HepG2 (cell line): ENCODE data around the gene ZNF571. TPM values are rescaled to one million over a fixed set of nuclear protein-coding genes. Genes with fewer than 3 reads are reported as not detected.

Source experiments
- MTF1 ChIP-seq: sonication (generic); formaldehyde crosslinking; IDR thresholded peaks from 2 replicates; pipeline ENCODE4 v1.5.0; 2020; ENCODE audit warnings: missing genetic modification reagents
- RARG ChIP-seq: sonication (generic); formaldehyde crosslinking; IDR thresholded peaks from 2 replicates; pipeline ENCODE4 v1.4.0; 2020; ENCODE audit warnings: low read depth, mild to moderate bottlenecking, missing genetic modification reagents
- SMAD3 ChIP-seq: sonication (generic); formaldehyde crosslinking; IDR thresholded peaks from 2 replicates; pipeline ENCODE4 v1.4.0; 2020; ENCODE audit warnings: missing genetic modification reagents
- TBL1XR1 ChIP-seq: fragments of 150-350 bp; IDR thresholded peaks from 2 replicates; pipeline ENCODE4 v1.6.1; 2014; ENCODE audit warnings: borderline replicate concordance, low read length; ENCODE audit not compliant: partially characterized antibody
- ZBTB3 ChIP-seq: sonication (generic); formaldehyde crosslinking; IDR thresholded peaks from 2 replicates; pipeline ENCODE4 v1.4.0; 2020; ENCODE audit warnings: low read depth, mild to moderate bottlenecking, moderate library complexity, missing genetic modification reagents, borderline replicate concordance
- ZFP36 ChIP-seq: fragments of 150-350 bp; IDR thresholded peaks from 2 replicates; pipeline ENCODE4 v1.6.1; 2018; ENCODE audit warnings: borderline replicate concordance, low read length, low read depth; ENCODE audit not compliant: partially characterized antibody
- ZFP37 ChIP-seq: sonication (generic); formaldehyde crosslinking; IDR thresholded peaks from 2 replicates; pipeline ENCODE4 v1.4.0; 2020; ENCODE audit warnings: missing genetic modification reagents, borderline replicate concordance
- ZIK1 ChIP-seq: sonication (generic); formaldehyde crosslinking; IDR thresholded peaks from 2 replicates; pipeline ENCODE4 v1.5.0; 2020; ENCODE audit warnings: mild to moderate bottlenecking, low read depth, missing genetic modification reagents, borderline replicate concordance
- ZMYM3 ChIP-seq: sonication (generic); formaldehyde crosslinking; IDR thresholded peaks from 2 replicates; pipeline ENCODE4 v1.5.1; 2020; ENCODE audit warnings: mild to moderate bottlenecking, missing genetic modification reagents
- ZNF17 ChIP-seq: sonication (generic); formaldehyde crosslinking; IDR thresholded peaks from 2 replicates; pipeline ENCODE4 v1.5.0; 2020; ENCODE audit warnings: mild to moderate bottlenecking, missing genetic modification reagents
- ZNF329 ChIP-seq: sonication (generic); formaldehyde crosslinking; IDR thresholded peaks from 2 replicates; pipeline ENCODE4 v1.9.0; 2021; ENCODE audit warnings: low read depth, mild to moderate bottlenecking, missing genetic modification reagents
- ZNF350 ChIP-seq: sonication (generic); formaldehyde crosslinking; IDR thresholded peaks from 2 replicates; pipeline ENCODE4 v1.4.0; 2020; ENCODE audit warnings: mild to moderate bottlenecking, low read depth, missing genetic modification reagents, borderline replicate concordance
- ZNF501 ChIP-seq: sonication (generic); formaldehyde crosslinking; IDR thresholded peaks from 2 replicates; pipeline ENCODE4 v1.5.1; 2020; ENCODE audit warnings: mild to moderate bottlenecking, moderate library complexity, missing genetic modification reagents
- ZNF660 ChIP-seq: sonication (generic); formaldehyde crosslinking; IDR thresholded peaks from 2 replicates; pipeline ENCODE4 v1.5.1; 2020; ENCODE audit warnings: mild to moderate bottlenecking, low read depth, missing genetic modification reagents, borderline replicate concordance
- ZNF766 ChIP-seq: sonication (generic); formaldehyde crosslinking; IDR thresholded peaks from 2 replicates; pipeline ENCODE4 v1.5.0; 2020; ENCODE audit warnings: missing genetic modification reagents, borderline replicate concordance
- ZNF841 ChIP-seq: sonication (generic); formaldehyde crosslinking; IDR thresholded peaks from 2 replicates; pipeline ENCODE4 v1.8.1; 2023; ENCODE audit warnings: missing genetic modification reagents, borderline replicate concordance
- ZNF879 ChIP-seq: sonication (generic); formaldehyde crosslinking; IDR thresholded peaks from 2 replicates; pipeline ENCODE4 v1.8.1; 2023; ENCODE audit warnings: missing genetic modification reagents
- polyA plus RNA-seq, 8 experiments: library from polyadenylated mRNA; depleted of rRNA in 3 of 8; stranded (reverse) in 7 of 8; unstranded in 1 of 8; fragments of >200 nt; fragmentation: Illumina TruSeq in 4 of 8; extraction: Trizol in 4 of 8; gene quantifications; 2 replicates each; pipeline versions ENCODE4 v1.2.1 to v1.2.3, GENCODE V29; 2011 to 2016; ENCODE audit warnings: low read depth in 4 of 8, missing spikeins in 1 of 8, mixed read lengths in 1 of 8; ENCODE audit not compliant: insufficient read depth in 1 of 8
- total RNA-seq, 5 experiments: library from RNA; depleted of rRNA; stranded (reverse); fragments of >200 nt; fragmentation: Illumina TruSeq; extraction: Trizol; gene quantifications; 2 replicates each; pipeline ENCODE4 v1.2.3, GENCODE V29; 2016; ENCODE audit warnings: low read depth in 1 of 5
- TF ChIP-seq, protein P1 (sequence below): sonication (generic); formaldehyde crosslinking; IDR thresholded peaks from 2 replicates; pipeline ENCODE4 v1.5.0; 2020; ENCODE audit warnings: mild to moderate bottlenecking, missing genetic modification reagents
- TF ChIP-seq, protein P2 (sequence below): sonication (generic); formaldehyde crosslinking; IDR thresholded peaks from 2 replicates; pipeline ENCODE4 v1.5.1; 2020; ENCODE audit warnings: missing genetic modification reagents, mild to moderate bottlenecking, borderline replicate concordance
- TF ChIP-seq, protein P3 (sequence below): sonication (generic); formaldehyde crosslinking; IDR thresholded peaks from 2 replicates; pipeline ENCODE4 v1.4.0; 2020; ENCODE audit warnings: mild to moderate bottlenecking, missing genetic modification reagents

ZNF571 gene
- total and polyA plus RNA-seq, 2 of the 13 experiments (the other 11 are each of a cell fraction or from before 2014, with no cell fraction given), result 1.3 to 1.9 TPM

DNA sequence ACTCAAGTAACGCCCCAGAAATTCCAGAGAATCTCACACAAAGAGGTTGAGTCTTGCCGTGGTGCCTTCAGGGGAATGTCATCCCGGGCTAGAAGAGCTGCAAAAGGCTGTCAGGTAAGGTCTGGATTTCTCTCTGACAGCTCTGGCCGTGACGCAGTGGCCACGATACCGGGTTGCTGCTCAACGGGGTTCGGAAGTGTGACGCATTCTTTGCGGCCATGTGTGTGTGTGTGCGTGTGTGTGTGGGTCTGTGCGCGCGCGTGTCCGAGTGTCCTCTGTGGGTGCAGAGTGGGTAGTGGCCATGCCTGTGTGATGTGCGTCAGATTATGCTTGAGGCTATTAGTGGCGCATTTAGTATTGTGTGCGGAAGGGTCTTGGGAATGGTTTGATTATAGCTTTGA lies 390 bp upstream of the ZNF571 start (continued):
- TF ChIP-seq MTF1 (CRISPR knock-in tag), result no peak
- no peak for TF ChIP-seq ZBTB3 (CRISPR knock-in tag)
- TF ChIP-seq ZMYM3 (CRISPR knock-in tag), result no peak
- no peak for TF ChIP-seq ZNF17 (CRISPR knock-in tag)
- no peak for TF ChIP-seq ZFP36
- TF ChIP-seq SMAD3 (CRISPR knock-in tag), result 0 out of 2 replicates have a peak, but pooled peaks have one; percentile 11
- no peak for TF ChIP-seq ZNF766 (CRISPR knock-in tag)
- TF ChIP-seq ZNF660 (CRISPR knock-in tag), result no peak
- peak; percentile 4; the same call in 1 of the 2 replicates for TF ChIP-seq ZNF350 (CRISPR knock-in tag)
- no peak for TF ChIP-seq ZNF329 (CRISPR knock-in tag)
- TF ChIP-seq, protein P1, sequence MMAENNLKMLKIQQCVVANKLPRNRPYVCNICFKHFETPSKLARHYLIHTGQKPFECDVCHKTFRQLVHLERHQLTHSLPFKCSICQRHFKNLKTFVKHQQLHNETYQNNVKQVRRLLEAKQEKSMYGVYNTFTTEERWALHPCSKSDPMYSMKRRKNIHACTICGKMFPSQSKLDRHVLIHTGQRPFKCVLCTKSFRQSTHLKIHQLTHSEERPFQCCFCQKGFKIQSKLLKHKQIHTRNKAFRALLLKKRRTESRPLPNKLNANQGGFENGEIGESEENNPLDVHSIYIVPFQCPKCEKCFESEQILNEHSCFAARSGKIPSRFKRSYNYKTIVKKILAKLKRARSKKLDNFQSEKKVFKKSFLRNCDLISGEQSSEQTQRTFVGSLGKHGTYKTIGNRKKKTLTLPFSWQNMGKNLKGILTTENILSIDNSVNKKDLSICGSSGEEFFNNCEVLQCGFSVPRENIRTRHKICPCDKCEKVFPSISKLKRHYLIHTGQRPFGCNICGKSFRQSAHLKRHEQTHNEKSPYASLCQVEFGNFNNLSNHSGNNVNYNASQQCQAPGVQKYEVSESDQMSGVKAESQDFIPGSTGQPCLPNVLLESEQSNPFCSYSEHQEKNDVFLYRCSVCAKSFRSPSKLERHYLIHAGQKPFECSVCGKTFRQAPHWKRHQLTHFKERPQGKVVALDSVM, result no peak
- no peak for TF ChIP-seq ZIK1 (CRISPR knock-in tag)
- TF ChIP-seq ZFP37 (CRISPR knock-in tag), result no peak
- no peak for TF ChIP-seq ZNF841
- TF ChIP-seq, protein P2, sequence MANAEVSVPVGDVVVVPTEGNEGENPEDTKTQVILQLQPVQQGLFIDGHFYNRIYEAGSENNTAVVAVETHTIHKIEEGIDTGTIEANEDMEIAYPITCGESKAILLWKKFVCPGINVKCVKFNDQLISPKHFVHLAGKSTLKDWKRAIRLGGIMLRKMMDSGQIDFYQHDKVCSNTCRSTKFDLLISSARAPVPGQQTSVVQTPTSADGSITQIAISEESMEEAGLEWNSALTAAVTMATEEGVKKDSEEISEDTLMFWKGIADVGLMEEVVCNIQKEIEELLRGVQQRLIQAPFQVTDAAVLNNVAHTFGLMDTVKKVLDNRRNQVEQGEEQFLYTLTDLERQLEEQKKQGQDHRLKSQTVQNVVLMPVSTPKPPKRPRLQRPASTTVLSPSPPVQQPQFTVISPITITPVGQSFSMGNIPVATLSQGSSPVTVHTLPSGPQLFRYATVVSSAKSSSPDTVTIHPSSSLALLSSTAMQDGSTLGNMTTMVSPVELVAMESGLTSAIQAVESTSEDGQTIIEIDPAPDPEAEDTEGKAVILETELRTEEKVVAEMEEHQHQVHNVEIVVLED, result 0 out of 2 replicates have a peak, but pooled peaks have one; percentile 70
- TF ChIP-seq RARG (CRISPR knock-in tag), result no peak
- TF ChIP-seq, protein P3, sequence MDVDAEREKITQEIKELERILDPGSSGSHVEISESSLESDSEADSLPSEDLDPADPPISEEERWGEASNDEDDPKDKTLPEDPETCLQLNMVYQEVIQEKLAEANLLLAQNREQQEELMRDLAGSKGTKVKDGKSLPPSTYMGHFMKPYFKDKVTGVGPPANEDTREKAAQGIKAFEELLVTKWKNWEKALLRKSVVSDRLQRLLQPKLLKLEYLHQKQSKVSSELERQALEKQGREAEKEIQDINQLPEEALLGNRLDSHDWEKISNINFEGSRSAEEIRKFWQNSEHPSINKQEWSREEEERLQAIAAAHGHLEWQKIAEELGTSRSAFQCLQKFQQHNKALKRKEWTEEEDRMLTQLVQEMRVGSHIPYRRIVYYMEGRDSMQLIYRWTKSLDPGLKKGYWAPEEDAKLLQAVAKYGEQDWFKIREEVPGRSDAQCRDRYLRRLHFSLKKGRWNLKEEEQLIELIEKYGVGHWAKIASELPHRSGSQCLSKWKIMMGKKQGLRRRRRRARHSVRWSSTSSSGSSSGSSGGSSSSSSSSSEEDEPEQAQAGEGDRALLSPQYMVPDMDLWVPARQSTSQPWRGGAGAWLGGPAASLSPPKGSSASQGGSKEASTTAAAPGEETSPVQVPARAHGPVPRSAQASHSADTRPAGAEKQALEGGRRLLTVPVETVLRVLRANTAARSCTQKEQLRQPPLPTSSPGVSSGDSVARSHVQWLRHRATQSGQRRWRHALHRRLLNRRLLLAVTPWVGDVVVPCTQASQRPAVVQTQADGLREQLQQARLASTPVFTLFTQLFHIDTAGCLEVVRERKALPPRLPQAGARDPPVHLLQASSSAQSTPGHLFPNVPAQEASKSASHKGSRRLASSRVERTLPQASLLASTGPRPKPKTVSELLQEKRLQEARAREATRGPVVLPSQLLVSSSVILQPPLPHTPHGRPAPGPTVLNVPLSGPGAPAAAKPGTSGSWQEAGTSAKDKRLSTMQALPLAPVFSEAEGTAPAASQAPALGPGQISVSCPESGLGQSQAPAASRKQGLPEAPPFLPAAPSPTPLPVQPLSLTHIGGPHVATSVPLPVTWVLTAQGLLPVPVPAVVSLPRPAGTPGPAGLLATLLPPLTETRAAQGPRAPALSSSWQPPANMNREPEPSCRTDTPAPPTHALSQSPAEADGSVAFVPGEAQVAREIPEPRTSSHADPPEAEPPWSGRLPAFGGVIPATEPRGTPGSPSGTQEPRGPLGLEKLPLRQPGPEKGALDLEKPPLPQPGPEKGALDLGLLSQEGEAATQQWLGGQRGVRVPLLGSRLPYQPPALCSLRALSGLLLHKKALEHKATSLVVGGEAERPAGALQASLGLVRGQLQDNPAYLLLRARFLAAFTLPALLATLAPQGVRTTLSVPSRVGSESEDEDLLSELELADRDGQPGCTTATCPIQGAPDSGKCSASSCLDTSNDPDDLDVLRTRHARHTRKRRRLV, result no peak
- no peak for TF ChIP-seq TBL1XR1
- no peak for TF ChIP-seq ZNF879 (CRISPR knock-in tag)
- TF ChIP-seq ZNF501 (CRISPR knock-in tag), result peak; percentile 3; the same call in 1 of the 2 replicates
